ENCODE data around the gene MMP20.
A peak's percentile ranks its signal among the peaks of the same experiment; 100 is the strongest.
"Not testable (repeated sequence)": the region's sequence is repeated elsewhere in the genome, so short reads cannot be mapped to it uniquely, and the experiment has no call there.

MMP20 gene, protein sequence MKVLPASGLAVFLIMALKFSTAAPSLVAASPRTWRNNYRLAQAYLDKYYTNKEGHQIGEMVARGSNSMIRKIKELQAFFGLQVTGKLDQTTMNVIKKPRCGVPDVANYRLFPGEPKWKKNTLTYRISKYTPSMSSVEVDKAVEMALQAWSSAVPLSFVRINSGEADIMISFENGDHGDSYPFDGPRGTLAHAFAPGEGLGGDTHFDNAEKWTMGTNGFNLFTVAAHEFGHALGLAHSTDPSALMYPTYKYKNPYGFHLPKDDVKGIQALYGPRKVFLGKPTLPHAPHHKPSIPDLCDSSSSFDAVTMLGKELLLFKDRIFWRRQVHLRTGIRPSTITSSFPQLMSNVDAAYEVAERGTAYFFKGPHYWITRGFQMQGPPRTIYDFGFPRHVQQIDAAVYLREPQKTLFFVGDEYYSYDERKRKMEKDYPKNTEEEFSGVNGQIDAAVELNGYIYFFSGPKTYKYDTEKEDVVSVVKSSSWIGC

GRCh38 chr11:102625177-102625576 lies at the start of gene MMP20:
Gene MMP20, minus strand, starts transcription at chr11:102625332. Its CDS starts 13 bp downstream, at chr11:102625319.
- no peak for DNase-seq (ENCODE audit: low read depth)

DNA sequence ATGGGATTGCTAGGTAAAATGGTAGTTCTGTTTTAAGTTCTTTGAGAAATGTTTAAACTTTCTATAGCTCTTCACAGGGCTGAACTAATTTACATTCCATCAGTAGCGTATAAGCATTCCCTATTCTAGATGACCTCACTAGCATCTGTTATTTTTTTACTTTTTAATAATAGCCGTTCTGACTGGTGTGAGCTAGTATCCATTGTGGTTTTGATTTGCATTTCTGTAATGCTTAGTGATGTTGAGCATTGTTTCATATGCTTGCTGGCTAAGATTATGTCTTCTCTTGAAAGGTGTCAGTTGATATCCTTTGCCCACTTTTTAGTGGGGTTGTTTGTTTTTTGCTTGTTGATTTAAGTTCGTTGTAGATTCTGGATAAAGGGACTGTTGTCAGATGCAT lies 44.5 kb upstream of the MMP20 start:
- DNase-seq (ENCODE audit: low read depth): no peak

DNA sequence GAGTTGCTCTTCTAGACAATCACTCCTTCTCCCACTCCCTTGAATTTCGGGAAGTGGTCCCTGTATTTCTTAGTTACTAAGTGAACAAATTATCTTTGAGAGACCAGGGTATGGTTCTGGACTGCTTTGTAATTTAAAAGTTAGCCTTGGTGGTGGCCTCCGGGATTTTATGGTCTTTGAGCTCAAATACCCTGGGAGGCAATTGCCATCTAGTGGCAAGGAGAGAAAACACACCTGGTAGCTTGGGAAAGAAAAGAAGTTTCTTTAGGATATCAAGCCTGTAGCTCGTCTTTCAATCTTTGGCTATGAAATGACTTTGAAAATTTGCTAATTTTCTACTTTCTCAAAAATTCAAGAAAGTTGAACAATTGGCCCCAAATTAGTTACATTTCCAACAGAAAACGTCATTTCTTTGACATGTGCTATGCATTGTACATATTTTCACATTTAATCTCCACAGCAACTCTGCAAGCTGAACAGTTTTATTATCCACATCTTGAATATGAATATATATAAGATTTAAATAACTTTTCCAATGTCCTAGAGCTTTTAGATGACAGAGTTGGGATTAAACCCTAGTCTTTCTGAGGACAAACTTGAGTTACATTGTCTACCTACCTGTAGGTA lies 41.3 kb upstream of the MMP20 start:
- DNase-seq (ENCODE audit: low read depth): peak; percentile 29

DNA sequence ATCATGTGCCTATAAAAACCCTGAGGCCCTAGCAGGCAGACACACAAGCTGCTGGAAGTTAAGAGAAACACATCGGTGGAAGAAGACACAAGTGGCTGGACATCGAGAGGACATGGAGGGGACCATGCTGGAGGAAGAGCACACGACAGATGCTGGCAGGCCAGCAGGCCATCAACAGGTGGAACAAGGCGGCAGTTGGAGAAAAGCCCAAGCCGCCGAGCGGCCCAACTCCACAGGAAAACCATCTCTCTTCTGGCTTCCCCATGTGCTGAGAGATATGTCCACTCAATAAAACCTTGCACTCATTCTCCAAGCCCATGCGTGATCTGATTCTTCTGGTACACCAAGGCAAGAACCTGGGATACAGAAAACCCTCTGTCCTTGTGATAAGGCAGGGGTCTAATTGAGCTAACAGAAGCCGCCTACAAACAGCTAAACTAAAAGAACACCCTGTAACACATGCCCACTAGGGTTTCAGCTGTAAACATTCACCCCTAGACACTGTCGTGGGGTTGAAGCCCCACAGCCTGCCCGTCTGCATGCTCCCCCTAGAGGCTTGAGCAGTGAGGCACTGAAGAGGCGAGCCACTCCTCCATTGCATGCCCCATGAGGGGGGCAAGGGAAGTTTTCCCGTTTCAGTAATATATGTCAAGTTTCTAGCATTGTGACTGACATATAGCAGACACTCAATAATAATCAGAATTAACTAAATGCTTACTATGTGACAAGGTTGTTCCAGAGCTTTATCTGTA lies 39.0 kb upstream of the MMP20 start:
- DNase-seq (ENCODE audit: low read depth): no peak

GRCh38 chr11:102662607-102663006 lies 37.5 kb upstream of the MMP20 start:
- DNase-seq (ENCODE audit: low read depth): no peak

- no peak for DNase-seq (ENCODE audit: low read depth)
Measured at GRCh38 chr11:102661040-102661439, 35.9 kb upstream of the MMP20 start.

DNA sequence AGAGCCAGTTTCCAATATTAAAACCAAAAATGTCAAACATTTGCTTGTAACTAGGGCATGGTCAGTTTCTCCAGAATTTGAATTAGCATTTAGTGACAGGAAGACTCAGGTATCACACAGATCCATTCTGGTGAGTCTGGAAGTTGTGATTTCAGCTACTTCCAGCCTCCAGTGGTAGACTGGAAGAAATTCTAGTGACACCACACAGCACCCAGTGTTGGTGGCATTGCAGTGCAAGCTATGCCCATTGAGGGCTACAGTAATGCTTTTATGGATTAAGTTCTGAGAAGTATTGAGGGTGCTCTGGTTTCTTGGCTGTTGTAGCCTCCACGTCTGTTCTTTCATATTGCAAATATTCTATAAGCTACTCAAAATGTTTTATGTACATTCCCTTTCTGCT lies 31.4 kb upstream of the MMP20 start:
- DNase-seq (ENCODE audit: low read depth): no peak

DNA sequence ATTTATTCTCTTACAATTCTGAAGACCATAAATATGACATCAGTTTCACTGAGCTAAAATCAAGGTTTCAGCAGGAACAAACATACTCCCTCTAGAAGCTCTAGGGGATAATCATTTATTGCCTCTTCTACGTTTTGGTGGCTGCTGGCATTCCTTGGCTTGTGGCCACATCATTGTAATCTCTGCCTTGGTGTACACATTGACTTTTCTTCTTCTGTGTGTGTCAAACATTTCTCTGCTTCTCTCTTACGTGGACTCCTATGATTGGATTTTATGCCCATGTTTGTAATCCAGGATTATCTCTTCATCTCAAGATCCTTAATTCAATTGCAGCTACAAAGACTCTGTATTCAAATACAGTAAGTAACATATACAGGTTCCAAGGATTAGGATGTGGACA lies 30.4 kb upstream of the MMP20 start:
- no peak for DNase-seq (ENCODE audit: low read depth)

DNA sequence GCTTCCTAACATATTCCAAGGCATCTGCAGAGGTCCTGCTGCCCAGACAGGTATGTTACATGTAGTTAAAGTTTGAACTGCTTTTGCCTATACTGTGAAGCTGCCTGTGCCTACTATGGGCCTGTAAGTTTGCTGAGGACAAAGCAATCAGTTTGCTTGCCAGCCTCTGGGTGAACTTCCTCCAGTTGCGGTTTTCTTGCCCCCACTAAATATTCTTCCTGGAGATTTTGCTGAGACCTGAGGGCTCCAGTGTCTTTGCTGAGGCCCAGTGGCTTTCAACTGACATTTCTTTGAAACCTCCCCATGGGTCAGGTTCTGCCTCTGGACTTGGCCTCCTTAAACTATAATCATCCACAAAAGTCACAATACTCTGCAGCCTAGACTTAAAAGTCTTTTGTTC lies 29.6 kb upstream of the MMP20 start:
- no peak for DNase-seq (ENCODE audit: low read depth)

DNA sequence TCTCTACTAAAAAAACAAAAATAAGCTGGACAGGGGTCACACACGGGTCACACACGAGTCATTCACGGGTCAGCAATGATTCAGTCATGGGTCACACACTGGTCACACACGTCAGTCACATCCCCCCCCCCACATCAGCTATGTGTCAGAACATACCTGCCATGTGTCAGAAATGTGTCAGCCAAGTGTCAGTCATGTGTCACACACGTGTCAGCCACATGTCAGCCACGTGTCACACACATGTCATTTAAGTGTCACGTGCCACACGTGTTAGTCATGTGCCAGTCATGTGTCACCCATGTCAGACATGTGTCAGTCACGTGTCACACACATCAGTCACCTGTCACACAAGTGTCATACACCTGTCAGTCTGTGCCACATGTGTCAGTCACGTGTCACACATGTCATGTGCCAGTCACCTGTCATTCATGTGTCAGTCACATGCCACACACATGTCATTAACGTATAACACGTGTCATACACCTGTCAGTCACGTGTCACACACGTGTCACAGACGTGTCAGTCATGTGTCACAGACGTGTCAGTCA lies 28.7 kb upstream of the MMP20 start:
- no peak for DNase-seq (ENCODE audit: low read depth)

GRCh38 chr11:102647430-102647829 lies 22.3 kb upstream of the MMP20 start:
- no peak for DNase-seq (ENCODE audit: low read depth)

GRCh38 chr11:102643941-102644340 lies 18.8 kb upstream of the MMP20 start:
- no peak for DNase-seq (ENCODE audit: low read depth)

DNA sequence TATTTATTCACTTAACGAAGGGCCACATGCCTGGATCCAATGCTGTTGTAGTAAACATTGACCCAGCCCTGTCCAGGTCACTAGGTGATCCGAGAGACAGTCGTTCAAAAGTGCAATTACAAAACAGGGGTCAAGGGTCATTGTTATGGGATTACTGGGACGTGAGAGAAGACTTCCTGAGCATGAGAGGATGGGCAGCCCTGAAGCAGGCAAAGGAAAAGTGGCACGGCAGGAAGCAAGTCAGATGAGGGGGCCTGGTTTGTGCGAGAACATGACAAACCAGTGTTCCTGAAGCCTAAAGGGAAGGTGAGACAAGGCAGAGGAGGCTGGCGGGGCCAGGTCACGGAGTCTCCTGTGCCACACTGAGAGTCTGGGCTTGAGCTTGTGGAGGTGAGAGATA lies 15.8 kb upstream of the MMP20 start:
- DNase-seq (ENCODE audit: low read depth): no peak

GRCh38 chr11:102639656-102640055 lies 14.5 kb upstream of the MMP20 start:
- no peak for DNase-seq (ENCODE audit: low read depth)

DNA sequence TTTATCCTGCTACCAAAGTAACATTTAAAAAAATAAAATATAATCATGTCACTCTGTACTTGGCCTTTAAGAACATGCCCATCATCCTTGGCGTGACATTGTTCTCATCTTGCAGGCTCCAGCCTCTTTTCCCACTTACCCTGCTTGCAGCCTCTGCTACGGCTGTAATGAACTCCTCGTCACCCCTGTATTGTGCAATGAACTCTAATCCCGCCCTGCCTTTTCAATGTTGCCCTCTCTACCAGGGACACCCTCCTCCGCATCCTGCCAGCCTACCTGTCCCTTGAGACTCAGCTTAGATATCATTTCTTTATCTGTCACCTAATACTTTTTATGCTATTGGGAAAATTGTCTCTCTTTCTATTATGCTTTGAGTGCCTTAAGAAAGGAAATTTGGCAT lies 12.6 kb upstream of the MMP20 start:
- DNase-seq (ENCODE audit: low read depth): no peak

DNA sequence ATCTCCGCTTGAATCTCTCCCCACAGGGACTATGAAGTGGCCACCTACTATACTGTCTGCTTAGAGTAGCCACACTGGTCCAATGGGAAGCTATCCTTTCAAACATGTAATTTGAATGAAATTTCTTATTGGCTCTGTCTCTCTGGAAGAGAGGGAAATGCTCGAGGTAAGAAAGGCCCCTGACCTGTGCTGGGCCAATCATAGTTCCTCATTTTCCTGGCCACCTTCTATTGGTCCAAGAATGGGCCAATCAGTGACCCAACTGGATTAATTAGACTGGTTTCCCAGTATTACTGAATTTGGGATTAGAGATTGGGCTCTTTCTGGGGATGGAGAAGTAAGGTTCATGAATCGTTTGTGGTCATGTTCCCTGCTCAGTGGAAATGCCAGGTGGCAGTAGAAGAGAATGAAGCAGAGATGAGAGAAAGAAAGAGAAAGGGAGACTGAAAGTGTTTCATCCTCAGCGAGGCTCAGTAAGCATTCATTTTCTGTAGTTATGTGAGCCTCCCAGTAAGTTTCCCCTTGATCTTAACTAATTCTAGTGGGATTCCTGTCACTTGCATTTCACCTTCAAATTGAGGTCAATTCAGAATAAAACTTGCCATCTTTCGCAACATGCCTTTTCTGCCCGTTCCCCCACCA lies 8.4 kb upstream of the MMP20 start:
- no peak for DNase-seq (ENCODE audit: low read depth)

GRCh38 chr11:102632026-102632425 lies 6.9 kb upstream of the MMP20 start:
- DNase-seq (ENCODE audit: low read depth): no peak

GRCh38 chr11:102630598-102631448 lies 5.7 kb upstream of the MMP20 start:
- no peak for DNase-seq (ENCODE audit: low read depth)

DNA sequence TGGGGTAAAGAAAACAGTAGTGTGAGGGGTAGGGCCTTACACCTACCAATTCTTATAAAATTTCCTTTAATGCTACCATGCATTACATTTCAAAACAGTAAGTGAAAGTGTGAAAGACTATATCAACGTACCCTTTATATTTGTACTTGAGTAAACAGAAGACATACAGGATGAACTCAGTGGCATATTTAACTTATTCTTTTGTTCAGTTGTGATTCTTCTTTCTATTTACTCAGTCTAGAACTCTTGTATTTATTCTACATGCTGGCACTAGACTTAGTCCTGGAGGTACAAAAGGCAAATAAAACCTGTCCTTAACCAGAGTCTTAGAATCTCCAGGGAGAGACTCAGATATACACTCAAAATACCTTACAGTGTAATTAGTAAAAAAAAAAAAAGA lies 4.8 kb upstream of the MMP20 start:
- DNase-seq (ENCODE audit: low read depth): not testable (repeated sequence)

DNA sequence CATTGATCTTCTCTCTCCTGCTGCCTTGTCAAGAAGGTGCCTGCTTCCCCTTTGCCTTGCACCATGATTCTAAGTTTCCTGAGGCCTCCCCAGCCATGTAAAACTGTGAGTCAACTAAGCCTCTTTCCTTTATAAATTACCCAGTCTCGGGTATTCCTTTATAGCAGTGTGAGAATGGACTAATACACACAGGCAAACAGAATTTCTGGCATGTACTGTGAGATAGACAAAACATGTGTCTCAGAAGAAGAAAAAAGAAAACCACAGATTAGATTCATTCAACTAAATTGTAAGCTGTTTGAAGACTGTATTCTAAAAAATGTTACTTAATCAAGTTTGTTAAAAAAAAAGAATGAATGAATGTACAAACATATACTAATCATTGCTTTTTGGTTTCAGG lies 1.5 kb upstream of the MMP20 start:
- DNase-seq (ENCODE audit: low read depth): no peak

GRCh38 chr11:102623998-102624397 lies 1.1 kb downstream of the MMP20 start:
- no peak for DNase-seq (ENCODE audit: low read depth)
